ENCODE measurements around the gene TCF7L2.

TCF7L2 gene

DNA sequence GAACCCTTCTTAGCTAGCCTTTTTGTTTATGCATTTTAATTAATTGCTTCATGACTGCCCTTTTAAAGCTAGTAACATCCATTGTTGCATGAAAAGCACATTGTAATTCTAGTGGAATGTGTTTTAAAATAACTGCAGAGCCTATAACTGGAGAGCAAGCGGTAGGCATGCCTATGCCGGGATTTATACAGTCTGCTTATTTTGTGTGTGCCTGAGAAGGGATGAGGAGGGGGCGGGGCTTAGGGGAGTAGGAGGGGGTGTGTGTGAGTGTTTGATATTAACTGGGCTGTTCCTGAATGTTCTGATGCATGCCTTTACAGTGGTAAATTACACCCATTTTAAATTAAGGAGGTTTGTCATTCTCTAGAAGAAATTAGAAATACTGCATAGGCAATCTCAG lies 208.1 kb downstream of the TCF7L2 start:
- FAIRE-seq: no peak
- TF ChIP-seq, protein P1, sequence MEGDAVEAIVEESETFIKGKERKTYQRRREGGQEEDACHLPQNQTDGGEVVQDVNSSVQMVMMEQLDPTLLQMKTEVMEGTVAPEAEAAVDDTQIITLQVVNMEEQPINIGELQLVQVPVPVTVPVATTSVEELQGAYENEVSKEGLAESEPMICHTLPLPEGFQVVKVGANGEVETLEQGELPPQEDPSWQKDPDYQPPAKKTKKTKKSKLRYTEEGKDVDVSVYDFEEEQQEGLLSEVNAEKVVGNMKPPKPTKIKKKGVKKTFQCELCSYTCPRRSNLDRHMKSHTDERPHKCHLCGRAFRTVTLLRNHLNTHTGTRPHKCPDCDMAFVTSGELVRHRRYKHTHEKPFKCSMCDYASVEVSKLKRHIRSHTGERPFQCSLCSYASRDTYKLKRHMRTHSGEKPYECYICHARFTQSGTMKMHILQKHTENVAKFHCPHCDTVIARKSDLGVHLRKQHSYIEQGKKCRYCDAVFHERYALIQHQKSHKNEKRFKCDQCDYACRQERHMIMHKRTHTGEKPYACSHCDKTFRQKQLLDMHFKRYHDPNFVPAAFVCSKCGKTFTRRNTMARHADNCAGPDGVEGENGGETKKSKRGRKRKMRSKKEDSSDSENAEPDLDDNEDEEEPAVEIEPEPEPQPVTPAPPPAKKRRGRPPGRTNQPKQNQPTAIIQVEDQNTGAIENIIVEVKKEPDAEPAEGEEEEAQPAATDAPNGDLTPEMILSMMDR (IDR thresholded peaks at IDR 0.05; ENCODE audit: insufficient read depth, missing control alignments): no peak

GRCh38 chr10:113159563-113159962 lies 209.5 kb downstream of the TCF7L2 start:
- DNase-seq (ENCODE audit: insufficient read length, low spot score): no peak
- no peak for FAIRE-seq
- TF ChIP-seq, protein P1 (IDR thresholded peaks at IDR 0.05; ENCODE audit: insufficient read depth, missing control alignments): no peak

More for the DNA sequence above, 208.1 kb downstream of the TCF7L2 start:
- DNase-seq (ENCODE audit: insufficient read length, low spot score): no peak

- DNase-seq (ENCODE audit: insufficient read length, low spot score) (no peak), FAIRE-seq (no peak)
- TF ChIP-seq, protein P1 (IDR thresholded peaks at IDR 0.05; ENCODE audit: insufficient read depth, missing control alignments): no peak
Measured at GRCh38 chr10:113160641-113161040, 210.6 kb downstream of the TCF7L2 start.

- TF ChIP-seq, protein P1 (IDR thresholded peaks at IDR 0.05; ENCODE audit: insufficient read depth, missing control alignments): no peak
- no peak for FAIRE-seq
Measured at GRCh38 chr10:113161066-113161465, 211.0 kb downstream of the TCF7L2 start.

GRCh38 chr10:113162960-113163359 lies 212.9 kb downstream of the TCF7L2 start:
- FAIRE-seq (no peak), DNase-seq (ENCODE audit: insufficient read length, low spot score) (no peak)
- TF ChIP-seq, protein P1 (IDR thresholded peaks at IDR 0.05; ENCODE audit: insufficient read depth, missing control alignments): no peak

More at GRCh38 chr10:113161066-113161465, 211.0 kb downstream of the TCF7L2 start:
- no peak for DNase-seq (ENCODE audit: insufficient read length, low spot score)

GRCh38 chr10:113165673-113166072 lies 215.6 kb downstream of the TCF7L2 start:
- no peak for FAIRE-seq
- DNase-seq (ENCODE audit: insufficient read length, low spot score): no peak
- TF ChIP-seq, protein P1 (IDR thresholded peaks at IDR 0.05; ENCODE audit: insufficient read depth, missing control alignments): no peak

DNA sequence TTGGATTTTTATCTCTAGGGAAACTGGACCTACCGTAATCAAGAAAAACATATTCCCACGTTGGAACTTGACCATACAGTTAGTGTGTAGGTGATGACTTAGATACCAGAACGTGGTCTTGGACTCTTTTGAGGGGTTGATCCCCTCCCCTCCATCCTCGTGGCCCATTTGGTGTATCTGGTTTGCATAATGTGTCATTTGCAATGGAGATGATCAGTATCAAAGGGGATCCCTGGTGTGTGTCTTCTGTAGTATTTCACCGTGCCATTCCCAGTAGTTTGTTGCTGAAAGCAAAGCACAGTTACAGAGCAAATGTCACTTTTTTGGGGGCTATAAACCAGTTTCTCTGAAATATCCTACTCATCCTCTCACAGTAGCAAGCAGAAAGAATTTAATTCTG lies 217.7 kb downstream of the TCF7L2 start:
- TF ChIP-seq, protein P1 (IDR thresholded peaks at IDR 0.05; ENCODE audit: insufficient read depth, missing control alignments): no peak
- DNase-seq (ENCODE audit: insufficient read length, low spot score): no peak
- FAIRE-seq: no peak
